K562 (cell line): ENCODE data around the gene GLRA1. TPM values are rescaled to one million over a fixed set of nuclear protein-coding genes. Genes with fewer than 3 reads are reported as not detected.

Source experiments
- ATAC-seq: fragments of 200-7000 bp; cut with Tn5 transposase; 3 replicates; pipeline ENCODE4 v1.9.1; 2020; ENCODE audit warnings: moderate library complexity
- BruUV-seq: library from RNA; stranded (reverse); fragments of 400-500 nt; replicated peaks from 2 replicates; lab custom pipeline; 2021; lab: Mats Ljungman, UMichigan
- CTCF ChIA-PET: fragments of 300-600 bp; formaldehyde crosslinking; extraction: SDS; loops from one replicate; lab custom pipeline; 2021; ENCODE audit warnings: low intra/inter-chr PET ratio; lab: Yijun Ruan, JAX
- POLR2A ChIA-PET: fragments of 300-600, 350-650 bp; sonication (Branson Sonifier 250); formaldehyde crosslinking; extraction: SDS; loops from one replicate; lab custom pipeline; 2021; ENCODE audit warnings: antibody characterized with exemption, inconsistent platforms; lab: Yijun Ruan, JAX
- DNase-seq, 4 experiments: peaks; one replicate each; pipeline versions ENCODE4 v3.0.0 to v3.0.0-alpha.2; 2011 to 2018; ENCODE audit warnings: low spot score in 3 of 4, mixed read lengths in 3 of 4; ENCODE audit errors: extremely low read depth in 1 of 4
- FAIRE-seq: peaks from 2 replicates; lab custom pipeline; 2011; peaks lifted over from hg19 to GRCh38; lab: Jason Lieb, UNC
- H2AFZ ChIP-seq: 2 replicates; pipeline ENCODE4 v1.6.0; 2011; ENCODE audit warnings: low read depth, low read length, control low read depth, inconsistent platforms
- H3K27ac ChIP-seq: fragments of 200-600 bp; 3 replicates; pipeline ENCODE4 v1.8.0; 2011; ENCODE audit warnings: low read depth, mild to moderate bottlenecking, control low read depth, inconsistent platforms, low read length, moderate library complexity, mixed read lengths; ENCODE audit errors: extremely low read depth
- H3K27me3 ChIP-seq, 2 experiments: fragments of 300-600 bp in 1 of 2; 2 replicates in 1 of 2; 3 replicates in 1 of 2; pipeline versions ENCODE4 v1.6.0 to v1.8.0; 2011; ENCODE audit warnings: inconsistent platforms in 2 of 2, low read length in 2 of 2, mild to moderate bottlenecking in 1 of 2, mixed read lengths in 1 of 2, moderate library complexity in 1 of 2; ENCODE audit not compliant: control insufficient read depth in 2 of 2, insufficient read depth in 2 of 2
- H3K36me3 ChIP-seq: fragments of 300-600 bp; 3 replicates; pipeline ENCODE4 v1.8.0; 2011; ENCODE audit warnings: mild to moderate bottlenecking, low read length, inconsistent platforms; ENCODE audit not compliant: control insufficient read depth, insufficient read depth
- H3K4me1 ChIP-seq, 2 experiments: fragments of 200-600 bp in 1 of 2; replicated peaks in 1 of 2; 2 replicates in 1 of 2; 3 replicates in 1 of 2; pipeline versions ENCODE4 v1.5.1 to v1.8.0; 2011; ENCODE audit warnings: inconsistent platforms in 2 of 2, low read length in 2 of 2, mild to moderate bottlenecking in 1 of 2, mixed read lengths in 1 of 2, moderate library complexity in 1 of 2; ENCODE audit not compliant: control insufficient read depth in 2 of 2, insufficient read depth in 2 of 2
- H3K4me2 ChIP-seq: 2 replicates; pipeline ENCODE4 v1.6.1; 2011; ENCODE audit warnings: low read length, control low read depth, inconsistent platforms, mixed read lengths; ENCODE audit not compliant: insufficient read depth
- H3K4me3 ChIP-seq: fragments of 200-600 bp; sonication (generic), shearing (Covaris generic); 2 replicates; pipeline ENCODE4 v1.5.1; 2016; ENCODE audit warnings: control low read depth, inconsistent platforms
- H3K79me2 ChIP-seq: fragments of 200-600 bp; 3 replicates; pipeline ENCODE4 v1.8.0; 2011; ENCODE audit warnings: low read length, inconsistent platforms; ENCODE audit not compliant: control insufficient read depth, insufficient read depth
- H3K9ac ChIP-seq, 2 experiments: 2 replicates each; pipeline versions ENCODE4 v1.6.0 to v1.6.1; 2011; ENCODE audit warnings: low read depth in 2 of 2, low read length in 2 of 2, control low read depth in 1 of 2, inconsistent platforms in 1 of 2, mild to moderate bottlenecking in 1 of 2, mixed read lengths in 1 of 2; ENCODE audit not compliant: insufficient read depth in 1 of 2
- H3K9me1 ChIP-seq: one replicate; pipeline ENCODE4 v1.6.0; 2011; ENCODE audit warnings: inconsistent platforms, mild to moderate bottlenecking, low read length, moderate library complexity; ENCODE audit not compliant: control insufficient read depth, insufficient read depth
- H3K9me3 ChIP-seq: replicated peaks from 2 replicates; pipeline ENCODE4 v1.5.1; 2011; ENCODE audit warnings: low read depth, low read length, inconsistent platforms; ENCODE audit not compliant: control insufficient read depth, insufficient read depth
- H4K20me1 ChIP-seq: replicated peaks from 2 replicates; pipeline ENCODE4 v1.6.1; 2011; ENCODE audit warnings: low read length, inconsistent platforms, mixed read lengths; ENCODE audit not compliant: control insufficient read depth, insufficient read depth
- ATF1 ChIP-seq, 2 experiments: fragments of 450-650 bp in 1 of 2; IDR thresholded peaks; 2 replicates each; pipeline ENCODE4 v1.6.1; 2016; ENCODE audit warnings: missing compliant biosample characterization in 1 of 2, missing genetic modification characterization in 1 of 2
- PTTG1 ChIP-seq: fragments of 450-650 bp; IDR thresholded peaks from 2 replicates; pipeline ENCODE4 v1.6.1; 2016; ENCODE audit warnings: low read depth, mild to moderate bottlenecking, missing genetic modification characterization, missing compliant biosample characterization
- whole genome bisulfite sequencing: fragments of 100-300 bp; shearing (Covaris generic); methylation state at CpG from one replicate; pipeline ENCODE4 v1.1.6; 2016; ENCODE audit warnings: low coverage, mixed read lengths; ENCODE audit not compliant: insufficient coverage; ENCODE audit errors: missing lambda C conversion rate; 5-methylcytosine and 5-hydroxymethylcytosine counted together
- in situ Hi-C: fragments of 300-500 bp; cut with MboI; formaldehyde crosslinking; loops from 4 replicates; pipeline ENCODE4 v1.15.0; 2018; ENCODE audit warnings: inconsistent platforms, mixed read lengths
- intact Hi-C: fragments of 100-400 bp; cut with micrococcal nuclease; formaldehyde crosslinking; loops from 2 replicates; pipeline ENCODE4 v1.14.2; 2022
- polyA plus RNA-seq, 8 experiments: library from polyadenylated mRNA; depleted of rRNA in 4 of 8; stranded (reverse) in 5 of 8; unstranded in 3 of 8; fragments of >200 nt; fragmentation: Nextera tagmentation in 2 of 8; fragmentation: Illumina TruSeq in 1 of 8; extraction: Ambion mirVana in 2 of 8; extraction: Trizol in 1 of 8; gene quantifications; 2 replicates each; pipeline versions ENCODE4 v1.2.1 to v1.2.3, GENCODE V29; 2011 to 2014; ENCODE audit warnings: inconsistent platforms in 1 of 8, missing spikeins in 1 of 8
- total RNA-seq, 7 experiments: library from RNA; depleted of rRNA in 6 of 7; stranded (reverse); fragments of >200 nt in 6 of 7; fragmentation: Illumina TruSeq in 2 of 7; extraction: Trizol in 2 of 7; gene quantifications; 2 replicates each; pipeline versions ENCODE4 v1.2.1 to v1.2.3, GENCODE V29; 2011 to 2021; ENCODE audit warnings: low replicate concordance in 1 of 7
- TF ChIP-seq, protein P1 (sequence below): IDR thresholded peaks from 3 replicates; pipeline ENCODE4 v1.6.1; 2011; ENCODE audit warnings: borderline replicate concordance, mild to moderate bottlenecking, moderate library complexity; ENCODE audit not compliant: insufficient read length; ENCODE audit errors: extremely low read depth

GLRA1 gene
- total and polyA plus RNA-seq, 9 of the 15 experiments (the other 6 are each of a cell fraction or from before 2014, with no cell fraction given), result not detected

DNA sequence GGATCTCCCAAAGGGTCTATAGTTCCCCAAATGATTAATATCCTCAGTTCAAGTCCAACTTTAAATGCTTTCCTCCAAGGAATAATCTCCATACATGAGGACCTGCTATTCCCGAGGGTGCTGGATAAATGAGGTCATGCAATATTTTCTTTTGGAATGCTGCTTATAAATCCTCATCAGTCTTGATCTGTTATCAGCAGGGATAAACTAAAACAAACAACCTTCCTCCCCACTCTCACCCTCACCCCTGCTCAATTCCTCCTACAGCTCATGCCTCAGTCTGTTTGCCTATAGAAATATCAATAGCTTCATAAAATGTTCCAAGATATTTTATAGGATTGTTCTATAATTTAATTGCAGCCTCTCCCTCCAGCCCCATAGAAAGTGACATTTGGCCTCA lies 61.1 kb downstream of the GLRA1 start:
- BruUV-seq, result no TSS peak
- ChIA-PET CTCF (no interaction called here), POLR2A (no interaction called here)
- no peak overlapping the region for H3K27ac ChIP-seq
- FAIRE-seq, result no peak
- no peaks in the 10 kb centered on the region; the same call in 1 of the 2 replicates for H4K20me1 ChIP-seq
- H3K9me3 ChIP-seq, result no peaks in the 10 kb centered on the region
- in situ Hi-C loops (no loop called here), intact Hi-C loops (no loop called here)
- no peaks in the 10 kb centered on the region for H3K36me3 ChIP-seq
- no peak for ATAC-seq
- WGBS, result 0% methylated on average over 1 of the region's 1 CpG
- H3K79me2 ChIP-seq, result no peaks in the 10 kb centered on the region
- H3K4me2 ChIP-seq, result no peak overlapping the region
- H3K4me1 ChIP-seq, result no peaks in the 10 kb centered on the region
- no peak overlapping the region for H3K4me3 ChIP-seq
- TF ChIP-seq ATF1 (CRISPR knock-in tag; IDR thresholded peaks at IDR 0.05) (no peak), ATF1 (tag; IDR thresholded peaks at IDR 0.05) (no peak), PTTG1 (no peak)
- TF ChIP-seq, protein P1, sequence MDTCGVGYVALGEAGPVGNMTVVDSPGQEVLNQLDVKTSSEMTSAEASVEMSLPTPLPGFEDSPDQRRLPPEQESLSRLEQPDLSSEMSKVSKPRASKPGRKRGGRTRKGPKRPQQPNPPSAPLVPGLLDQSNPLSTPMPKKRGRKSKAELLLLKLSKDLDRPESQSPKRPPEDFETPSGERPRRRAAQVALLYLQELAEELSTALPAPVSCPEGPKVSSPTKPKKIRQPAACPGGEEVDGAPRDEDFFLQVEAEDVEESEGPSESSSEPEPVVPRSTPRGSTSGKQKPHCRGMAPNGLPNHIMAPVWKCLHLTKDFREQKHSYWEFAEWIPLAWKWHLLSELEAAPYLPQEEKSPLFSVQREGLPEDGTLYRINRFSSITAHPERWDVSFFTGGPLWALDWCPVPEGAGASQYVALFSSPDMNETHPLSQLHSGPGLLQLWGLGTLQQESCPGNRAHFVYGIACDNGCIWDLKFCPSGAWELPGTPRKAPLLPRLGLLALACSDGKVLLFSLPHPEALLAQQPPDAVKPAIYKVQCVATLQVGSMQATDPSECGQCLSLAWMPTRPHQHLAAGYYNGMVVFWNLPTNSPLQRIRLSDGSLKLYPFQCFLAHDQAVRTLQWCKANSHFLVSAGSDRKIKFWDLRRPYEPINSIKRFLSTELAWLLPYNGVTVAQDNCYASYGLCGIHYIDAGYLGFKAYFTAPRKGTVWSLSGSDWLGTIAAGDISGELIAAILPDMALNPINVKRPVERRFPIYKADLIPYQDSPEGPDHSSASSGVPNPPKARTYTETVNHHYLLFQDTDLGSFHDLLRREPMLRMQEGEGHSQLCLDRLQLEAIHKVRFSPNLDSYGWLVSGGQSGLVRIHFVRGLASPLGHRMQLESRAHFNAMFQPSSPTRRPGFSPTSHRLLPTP, result no peak
- no peak overlapping the region for H3K9ac ChIP-seq
- no peaks in the 10 kb centered on the region for H3K9me1 ChIP-seq
- no peaks in the 10 kb centered on the region; a peak in 1 of 5 replicates for H3K27me3 ChIP-seq
- no peak overlapping the region for H2AFZ ChIP-seq
- no peak for DNase-seq
